WTC11 (cell line): ENCODE results near the gene CGA. TPM values are rescaled to one million over a fixed set of nuclear protein-coding genes. Genes with fewer than 3 reads are reported as not detected.

Experiments
- ATAC-seq: fragments of 200-7000 bp; cut with Tn5 transposase; 2 replicates; pipeline ENCODE4 v1.10.0; 2021; ENCODE audit warnings: mild to moderate bottlenecking, moderate library complexity
- CTCF ChIA-PET: fragments of 300-600 bp; sonication (Branson Sonifier 250); formaldehyde crosslinking; loops from one replicate; lab custom pipeline; 2021; ENCODE audit warnings: antibody characterized with exemption; lab: Charles Lee
- POLR2A ChIA-PET: fragments of 350-600 bp; sonication (Branson Sonifier 250); formaldehyde crosslinking; loops from one replicate; lab custom pipeline; 2021; ENCODE audit warnings: antibody characterized with exemption; lab: Charles Lee
- DNase-seq: peaks from one replicate; pipeline ENCODE4 v3.0.0; 2021; ENCODE audit warnings: low spot score
- H3K27ac Mint-ChIP-seq: 2 replicates; pipeline ENCODE4 v1.8.0; 2021; ENCODE audit warnings: mixed read lengths
- H3K27me3 Mint-ChIP-seq: 2 replicates; pipeline ENCODE4 v1.8.0; 2021; ENCODE audit warnings: low read depth, mild to moderate bottlenecking, moderate library complexity, mixed read lengths
- H3K36me3 Mint-ChIP-seq: 2 replicates; pipeline ENCODE4 v1.8.0; 2021; ENCODE audit warnings: mixed read lengths
- H3K4me1 Mint-ChIP-seq: 2 replicates; pipeline ENCODE4 v1.8.0; 2022; ENCODE audit warnings: mixed read lengths
- H3K4me3 Mint-ChIP-seq: 2 replicates; pipeline ENCODE4 v1.8.0; 2021; ENCODE audit warnings: mild to moderate bottlenecking, moderate library complexity, mixed read lengths
- H3K9me3 Mint-ChIP-seq: 2 replicates; pipeline ENCODE4 v1.8.0; 2021; ENCODE audit warnings: mixed read lengths
- ELF4 ChIP-seq: sonication (generic); formaldehyde crosslinking; IDR thresholded peaks from 2 replicates; pipeline ENCODE4 v1.8.1; 2022; ENCODE audit warnings: low read depth, mild to moderate bottlenecking, moderate library complexity, missing genetic modification reagents
- JUN ChIP-seq: sonication (generic); formaldehyde crosslinking; IDR thresholded peaks from 2 replicates; pipeline ENCODE4 v1.8.0; 2023; ENCODE audit warnings: mild to moderate bottlenecking, missing genetic modification reagents
- PRRX2 ChIP-seq: fragments of 250-450 bp; sonication (Bioruptor Pico); IDR thresholded peaks from 2 replicates; pipeline ENCODE4 v1.8.0; 2021; ENCODE audit warnings: mild to moderate bottlenecking
- SOX15 ChIP-seq: fragments of 250-450 bp; sonication (Bioruptor Pico); IDR thresholded peaks from 2 replicates; pipeline ENCODE4 v1.9.0; 2021; ENCODE audit warnings: mild to moderate bottlenecking
- SP1 ChIP-seq: sonication (generic); formaldehyde crosslinking; conservative IDR thresholded peaks from 2 replicates; pipeline ENCODE4 v1.8.1; 2022; ENCODE audit warnings: missing genetic modification reagents
- ZNF671 ChIP-seq: fragments of 250-450 bp; sonication (Bioruptor Pico); IDR thresholded peaks from 2 replicates; pipeline ENCODE4 v1.8.0; 2021; ENCODE audit warnings: mild to moderate bottlenecking
- total RNA-seq: library from RNA; stranded (reverse); gene quantifications from 3 replicates; pipeline ENCODE4 v1.2.3, GENCODE V29; 2021
- TF ChIP-seq, protein P1 (sequence below): fragments of 250-450 bp; sonication (Bioruptor Pico); IDR thresholded peaks from 2 replicates; pipeline ENCODE4 v1.9.0; 2021; ENCODE audit warnings: mild to moderate bottlenecking, borderline replicate concordance
- TF ChIP-seq, protein P2 (sequence below): fragments of 250-450 bp; sonication (Bioruptor Pico); IDR thresholded peaks from 2 replicates; pipeline ENCODE4 v1.9.0; 2021; ENCODE audit warnings: moderate library complexity, mild to moderate bottlenecking, inconsistent platforms, borderline replicate concordance
- TF ChIP-seq, protein P3 (sequence below): sonication (generic); formaldehyde crosslinking; IDR thresholded peaks from 2 replicates; pipeline ENCODE4 v1.8.1; 2022; ENCODE audit warnings: mild to moderate bottlenecking, moderate library complexity, missing genetic modification reagents
- TF ChIP-seq, protein P4 (sequence below): sonication (generic); formaldehyde crosslinking; IDR thresholded peaks from 2 replicates; pipeline ENCODE4 v1.8.1; 2023; ENCODE audit warnings: mild to moderate bottlenecking, missing genetic modification reagents, moderate library complexity
- TF ChIP-seq, protein P5 (sequence below): sonication (generic); formaldehyde crosslinking; IDR thresholded peaks from 2 replicates; pipeline ENCODE4 v1.8.1; 2023; ENCODE audit warnings: mild to moderate bottlenecking, missing genetic modification reagents, borderline replicate concordance
- TF ChIP-seq, protein P6 (sequence below): sonication (generic); formaldehyde crosslinking; IDR thresholded peaks from 2 replicates; pipeline ENCODE4 v1.8.0; 2022; ENCODE audit warnings: mild to moderate bottlenecking, missing genetic modification reagents
- TF ChIP-seq, protein P7 (sequence below): sonication (generic); formaldehyde crosslinking; IDR thresholded peaks from 2 replicates; pipeline ENCODE4 v1.8.0; 2022; ENCODE audit warnings: missing genetic modification reagents
- TF ChIP-seq, protein P8 (sequence below): fragments of 200-600 bp; IDR thresholded peaks from 2 replicates; pipeline ENCODE4 v1.8.0; 2022; ENCODE audit warnings: antibody characterized with exemption

Gene CGA
- total RNA-seq, 1 experiment from 2014 or later: not detected

DNA sequence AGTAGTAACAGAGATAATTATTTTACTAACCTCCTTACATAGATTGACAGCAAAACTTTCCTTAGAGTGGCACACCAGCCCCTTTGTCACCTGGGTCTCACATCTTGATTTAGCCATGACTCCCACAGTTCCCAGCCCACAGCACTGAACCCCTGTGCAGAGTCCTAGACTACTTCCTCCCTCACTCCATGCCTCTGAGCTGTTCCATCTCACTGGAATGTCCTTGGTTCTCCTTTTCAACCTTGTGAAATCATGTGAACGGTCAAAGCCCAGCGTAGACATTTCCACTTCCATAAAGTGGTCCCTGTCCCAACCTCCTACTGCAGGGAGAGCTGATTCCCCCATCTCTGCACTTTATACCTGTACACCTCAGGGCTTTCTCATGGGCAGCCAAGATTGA lies 19.7 kb downstream of the CGA start (continued):
- TF ChIP-seq, protein P1, sequence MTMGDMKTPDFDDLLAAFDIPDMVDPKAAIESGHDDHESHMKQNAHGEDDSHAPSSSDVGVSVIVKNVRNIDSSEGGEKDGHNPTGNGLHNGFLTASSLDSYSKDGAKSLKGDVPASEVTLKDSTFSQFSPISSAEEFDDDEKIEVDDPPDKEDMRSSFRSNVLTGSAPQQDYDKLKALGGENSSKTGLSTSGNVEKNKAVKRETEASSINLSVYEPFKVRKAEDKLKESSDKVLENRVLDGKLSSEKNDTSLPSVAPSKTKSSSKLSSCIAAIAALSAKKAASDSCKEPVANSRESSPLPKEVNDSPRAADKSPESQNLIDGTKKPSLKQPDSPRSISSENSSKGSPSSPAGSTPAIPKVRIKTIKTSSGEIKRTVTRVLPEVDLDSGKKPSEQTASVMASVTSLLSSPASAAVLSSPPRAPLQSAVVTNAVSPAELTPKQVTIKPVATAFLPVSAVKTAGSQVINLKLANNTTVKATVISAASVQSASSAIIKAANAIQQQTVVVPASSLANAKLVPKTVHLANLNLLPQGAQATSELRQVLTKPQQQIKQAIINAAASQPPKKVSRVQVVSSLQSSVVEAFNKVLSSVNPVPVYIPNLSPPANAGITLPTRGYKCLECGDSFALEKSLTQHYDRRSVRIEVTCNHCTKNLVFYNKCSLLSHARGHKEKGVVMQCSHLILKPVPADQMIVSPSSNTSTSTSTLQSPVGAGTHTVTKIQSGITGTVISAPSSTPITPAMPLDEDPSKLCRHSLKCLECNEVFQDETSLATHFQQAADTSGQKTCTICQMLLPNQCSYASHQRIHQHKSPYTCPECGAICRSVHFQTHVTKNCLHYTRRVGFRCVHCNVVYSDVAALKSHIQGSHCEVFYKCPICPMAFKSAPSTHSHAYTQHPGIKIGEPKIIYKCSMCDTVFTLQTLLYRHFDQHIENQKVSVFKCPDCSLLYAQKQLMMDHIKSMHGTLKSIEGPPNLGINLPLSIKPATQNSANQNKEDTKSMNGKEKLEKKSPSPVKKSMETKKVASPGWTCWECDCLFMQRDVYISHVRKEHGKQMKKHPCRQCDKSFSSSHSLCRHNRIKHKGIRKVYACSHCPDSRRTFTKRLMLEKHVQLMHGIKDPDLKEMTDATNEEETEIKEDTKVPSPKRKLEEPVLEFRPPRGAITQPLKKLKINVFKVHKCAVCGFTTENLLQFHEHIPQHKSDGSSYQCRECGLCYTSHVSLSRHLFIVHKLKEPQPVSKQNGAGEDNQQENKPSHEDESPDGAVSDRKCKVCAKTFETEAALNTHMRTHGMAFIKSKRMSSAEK: no peak
- TF ChIP-seq, protein P2, sequence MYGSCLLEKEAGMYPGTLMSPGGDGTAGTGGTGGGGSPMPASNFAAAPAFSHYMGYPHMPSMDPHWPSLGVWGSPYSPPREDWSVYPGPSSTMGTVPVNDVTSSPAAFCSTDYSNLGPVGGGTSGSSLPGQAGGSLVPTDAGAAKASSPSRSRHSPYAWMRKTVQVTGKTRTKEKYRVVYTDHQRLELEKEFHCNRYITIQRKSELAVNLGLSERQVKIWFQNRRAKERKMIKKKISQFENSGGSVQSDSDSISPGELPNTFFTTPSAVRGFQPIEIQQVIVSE (CRISPR knock-in tag): no peak

DNA sequence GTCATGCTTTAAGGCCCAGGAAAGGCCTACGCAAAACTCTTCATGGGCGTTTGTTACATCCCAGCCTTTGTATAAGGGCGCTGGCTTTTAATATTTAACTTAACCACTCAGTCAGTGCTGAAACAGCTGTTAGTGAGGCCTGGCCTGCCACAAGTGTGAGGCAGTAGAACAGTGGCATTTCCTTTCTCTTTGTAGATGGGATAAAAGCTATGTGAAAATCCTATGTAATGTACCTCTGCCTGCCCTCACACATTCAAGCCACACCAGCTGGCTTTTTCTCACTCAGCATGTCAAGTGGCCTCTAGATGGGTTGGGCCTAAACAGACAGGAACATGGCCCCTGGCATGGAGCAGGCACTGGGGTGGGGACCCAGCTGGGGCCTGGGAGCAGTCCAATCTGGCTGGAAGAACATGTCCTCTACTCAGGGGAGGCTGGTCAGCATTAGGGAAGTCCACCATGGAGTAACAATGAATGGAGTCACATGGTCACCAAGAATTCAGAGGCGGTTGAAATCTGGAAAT lies 20.7 kb downstream of the CGA start:
- DNase-seq: no peak
- ATAC-seq: no peak
- H3K9me3 Mint-ChIP-seq: no peaks in the 10 kb centered on the region
- no peak overlapping the region for H3K4me3 Mint-ChIP-seq
- H3K27me3 Mint-ChIP-seq: no peaks in the 10 kb centered on the region; the same call in 1 of the 2 replicates
- TF ChIP-seq ZNF671 (CRISPR knock-in tag): no peak
- no peak for TF ChIP-seq SOX15 (CRISPR knock-in tag)
- TF ChIP-seq, protein P3, sequence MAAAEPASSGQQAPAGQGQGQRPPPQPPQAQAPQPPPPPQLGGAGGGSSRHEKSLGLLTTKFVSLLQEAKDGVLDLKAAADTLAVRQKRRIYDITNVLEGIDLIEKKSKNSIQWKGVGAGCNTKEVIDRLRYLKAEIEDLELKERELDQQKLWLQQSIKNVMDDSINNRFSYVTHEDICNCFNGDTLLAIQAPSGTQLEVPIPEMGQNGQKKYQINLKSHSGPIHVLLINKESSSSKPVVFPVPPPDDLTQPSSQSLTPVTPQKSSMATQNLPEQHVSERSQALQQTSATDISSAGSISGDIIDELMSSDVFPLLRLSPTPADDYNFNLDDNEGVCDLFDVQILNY (CRISPR knock-in tag): no peak
- TF ChIP-seq, protein P4, sequence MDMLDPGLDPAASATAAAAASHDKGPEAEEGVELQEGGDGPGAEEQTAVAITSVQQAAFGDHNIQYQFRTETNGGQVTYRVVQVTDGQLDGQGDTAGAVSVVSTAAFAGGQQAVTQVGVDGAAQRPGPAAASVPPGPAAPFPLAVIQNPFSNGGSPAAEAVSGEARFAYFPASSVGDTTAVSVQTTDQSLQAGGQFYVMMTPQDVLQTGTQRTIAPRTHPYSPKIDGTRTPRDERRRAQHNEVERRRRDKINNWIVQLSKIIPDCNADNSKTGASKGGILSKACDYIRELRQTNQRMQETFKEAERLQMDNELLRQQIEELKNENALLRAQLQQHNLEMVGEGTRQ: no peak
- H3K36me3 Mint-ChIP-seq: no peaks in the 10 kb centered on the region
- ChIA-PET CTCF (no interaction called here), POLR2A (interaction anchor here (0.5 kb wide), 2 partner anchors 376 to 879 kb away, joined by 3 to 6 read pairs; no protein-coding TSS in a partner anchor)
- no peak overlapping the region for H3K27ac Mint-ChIP-seq
- no peaks in the 10 kb centered on the region for H3K4me1 Mint-ChIP-seq

DNA sequence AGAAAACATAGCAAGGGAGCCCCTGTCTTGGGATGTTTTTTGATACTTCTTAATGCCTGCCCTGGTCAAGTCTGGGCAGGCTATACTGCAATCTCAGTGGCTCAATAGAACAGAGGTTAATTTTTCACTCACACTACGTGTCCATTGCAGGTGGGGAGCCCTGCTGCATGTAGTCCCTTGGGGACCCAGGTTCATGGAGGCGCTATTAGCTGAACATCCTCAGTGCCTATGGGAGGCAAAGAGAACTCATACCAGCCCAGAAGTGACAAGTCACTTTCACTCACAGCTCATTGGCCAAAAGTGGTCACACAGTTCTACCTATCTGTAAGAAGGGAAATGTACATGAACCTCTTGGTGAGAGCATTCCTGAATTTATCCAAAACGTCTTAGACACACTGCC lies 23.2 kb downstream of the CGA start:
- peaks cover 10% of the 10 kb centered on the region for H3K4me1 Mint-ChIP-seq
- no peak overlapping the region for H3K27ac Mint-ChIP-seq
- TF ChIP-seq, protein P5, sequence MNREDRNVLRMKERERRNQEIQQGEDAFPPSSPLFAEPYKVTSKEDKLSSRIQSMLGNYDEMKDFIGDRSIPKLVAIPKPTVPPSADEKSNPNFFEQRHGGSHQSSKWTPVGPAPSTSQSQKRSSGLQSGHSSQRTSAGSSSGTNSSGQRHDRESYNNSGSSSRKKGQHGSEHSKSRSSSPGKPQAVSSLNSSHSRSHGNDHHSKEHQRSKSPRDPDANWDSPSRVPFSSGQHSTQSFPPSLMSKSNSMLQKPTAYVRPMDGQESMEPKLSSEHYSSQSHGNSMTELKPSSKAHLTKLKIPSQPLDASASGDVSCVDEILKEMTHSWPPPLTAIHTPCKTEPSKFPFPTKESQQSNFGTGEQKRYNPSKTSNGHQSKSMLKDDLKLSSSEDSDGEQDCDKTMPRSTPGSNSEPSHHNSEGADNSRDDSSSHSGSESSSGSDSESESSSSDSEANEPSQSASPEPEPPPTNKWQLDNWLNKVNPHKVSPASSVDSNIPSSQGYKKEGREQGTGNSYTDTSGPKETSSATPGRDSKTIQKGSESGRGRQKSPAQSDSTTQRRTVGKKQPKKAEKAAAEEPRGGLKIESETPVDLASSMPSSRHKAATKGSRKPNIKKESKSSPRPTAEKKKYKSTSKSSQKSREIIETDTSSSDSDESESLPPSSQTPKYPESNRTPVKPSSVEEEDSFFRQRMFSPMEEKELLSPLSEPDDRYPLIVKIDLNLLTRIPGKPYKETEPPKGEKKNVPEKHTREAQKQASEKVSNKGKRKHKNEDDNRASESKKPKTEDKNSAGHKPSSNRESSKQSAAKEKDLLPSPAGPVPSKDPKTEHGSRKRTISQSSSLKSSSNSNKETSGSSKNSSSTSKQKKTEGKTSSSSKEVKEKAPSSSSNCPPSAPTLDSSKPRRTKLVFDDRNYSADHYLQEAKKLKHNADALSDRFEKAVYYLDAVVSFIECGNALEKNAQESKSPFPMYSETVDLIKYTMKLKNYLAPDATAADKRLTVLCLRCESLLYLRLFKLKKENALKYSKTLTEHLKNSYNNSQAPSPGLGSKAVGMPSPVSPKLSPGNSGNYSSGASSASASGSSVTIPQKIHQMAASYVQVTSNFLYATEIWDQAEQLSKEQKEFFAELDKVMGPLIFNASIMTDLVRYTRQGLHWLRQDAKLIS (CRISPR knock-in tag): no peak
- TF ChIP-seq, protein P6, sequence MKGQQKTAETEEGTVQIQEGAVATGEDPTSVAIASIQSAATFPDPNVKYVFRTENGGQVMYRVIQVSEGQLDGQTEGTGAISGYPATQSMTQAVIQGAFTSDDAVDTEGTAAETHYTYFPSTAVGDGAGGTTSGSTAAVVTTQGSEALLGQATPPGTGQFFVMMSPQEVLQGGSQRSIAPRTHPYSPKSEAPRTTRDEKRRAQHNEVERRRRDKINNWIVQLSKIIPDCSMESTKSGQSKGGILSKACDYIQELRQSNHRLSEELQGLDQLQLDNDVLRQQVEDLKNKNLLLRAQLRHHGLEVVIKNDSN (CRISPR knock-in tag): no peak
- TF ChIP-seq JUN (CRISPR knock-in tag) (no peak), SP1 (CRISPR knock-in tag) (no peak), ELF4 (no peak), PRRX2 (CRISPR knock-in tag) (no peak)
- TF ChIP-seq, protein P7, sequence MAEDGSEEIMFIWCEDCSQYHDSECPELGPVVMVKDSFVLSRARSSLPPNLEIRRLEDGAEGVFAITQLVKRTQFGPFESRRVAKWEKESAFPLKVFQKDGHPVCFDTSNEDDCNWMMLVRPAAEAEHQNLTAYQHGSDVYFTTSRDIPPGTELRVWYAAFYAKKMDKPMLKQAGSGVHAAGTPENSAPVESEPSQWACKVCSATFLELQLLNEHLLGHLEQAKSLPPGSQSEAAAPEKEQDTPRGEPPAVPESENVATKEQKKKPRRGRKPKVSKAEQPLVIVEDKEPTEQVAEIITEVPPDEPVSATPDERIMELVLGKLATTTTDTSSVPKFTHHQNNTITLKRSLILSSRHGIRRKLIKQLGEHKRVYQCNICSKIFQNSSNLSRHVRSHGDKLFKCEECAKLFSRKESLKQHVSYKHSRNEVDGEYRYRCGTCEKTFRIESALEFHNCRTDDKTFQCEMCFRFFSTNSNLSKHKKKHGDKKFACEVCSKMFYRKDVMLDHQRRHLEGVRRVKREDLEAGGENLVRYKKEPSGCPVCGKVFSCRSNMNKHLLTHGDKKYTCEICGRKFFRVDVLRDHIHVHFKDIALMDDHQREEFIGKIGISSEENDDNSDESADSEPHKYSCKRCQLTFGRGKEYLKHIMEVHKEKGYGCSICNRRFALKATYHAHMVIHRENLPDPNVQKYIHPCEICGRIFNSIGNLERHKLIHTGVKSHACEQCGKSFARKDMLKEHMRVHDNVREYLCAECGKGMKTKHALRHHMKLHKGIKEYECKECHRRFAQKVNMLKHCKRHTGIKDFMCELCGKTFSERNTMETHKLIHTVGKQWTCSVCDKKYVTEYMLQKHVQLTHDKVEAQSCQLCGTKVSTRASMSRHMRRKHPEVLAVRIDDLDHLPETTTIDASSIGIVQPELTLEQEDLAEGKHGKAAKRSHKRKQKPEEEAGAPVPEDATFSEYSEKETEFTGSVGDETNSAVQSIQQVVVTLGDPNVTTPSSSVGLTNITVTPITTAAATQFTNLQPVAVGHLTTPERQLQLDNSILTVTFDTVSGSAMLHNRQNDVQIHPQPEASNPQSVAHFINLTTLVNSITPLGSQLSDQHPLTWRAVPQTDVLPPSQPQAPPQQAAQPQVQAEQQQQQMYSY (CRISPR knock-in tag): no peak
- TF ChIP-seq, protein P8, sequence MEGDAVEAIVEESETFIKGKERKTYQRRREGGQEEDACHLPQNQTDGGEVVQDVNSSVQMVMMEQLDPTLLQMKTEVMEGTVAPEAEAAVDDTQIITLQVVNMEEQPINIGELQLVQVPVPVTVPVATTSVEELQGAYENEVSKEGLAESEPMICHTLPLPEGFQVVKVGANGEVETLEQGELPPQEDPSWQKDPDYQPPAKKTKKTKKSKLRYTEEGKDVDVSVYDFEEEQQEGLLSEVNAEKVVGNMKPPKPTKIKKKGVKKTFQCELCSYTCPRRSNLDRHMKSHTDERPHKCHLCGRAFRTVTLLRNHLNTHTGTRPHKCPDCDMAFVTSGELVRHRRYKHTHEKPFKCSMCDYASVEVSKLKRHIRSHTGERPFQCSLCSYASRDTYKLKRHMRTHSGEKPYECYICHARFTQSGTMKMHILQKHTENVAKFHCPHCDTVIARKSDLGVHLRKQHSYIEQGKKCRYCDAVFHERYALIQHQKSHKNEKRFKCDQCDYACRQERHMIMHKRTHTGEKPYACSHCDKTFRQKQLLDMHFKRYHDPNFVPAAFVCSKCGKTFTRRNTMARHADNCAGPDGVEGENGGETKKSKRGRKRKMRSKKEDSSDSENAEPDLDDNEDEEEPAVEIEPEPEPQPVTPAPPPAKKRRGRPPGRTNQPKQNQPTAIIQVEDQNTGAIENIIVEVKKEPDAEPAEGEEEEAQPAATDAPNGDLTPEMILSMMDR: no peak

More for the DNA sequence above, 23.2 kb downstream of the CGA start:
- Mint-ChIP-seq H3K9me3 (no peaks in the 10 kb centered on the region), H3K4me3 (no peak overlapping the region), H3K27me3 (no peaks in the 10 kb centered on the region; the same call in 1 of the 2 replicates), H3K36me3 (no peaks in the 10 kb centered on the region)
- no peak for DNase-seq
- no peak; the same call in 1 of the 2 replicates for ATAC-seq
- ChIA-PET CTCF (interaction anchor here (1.0 kb wide), 1 partner anchor 321 kb away, joined by 4 read pairs; no protein-coding TSS in a partner anchor), POLR2A (no interaction called here)
